Heart left ventricle (tissue), 16 donors: ENCODE results near the gene ROBO1. TPM values are rescaled to one million over a fixed set of nuclear protein-coding genes. Genes with fewer than 3 reads are reported as not detected.
"Not testable (repeated sequence)": the region's sequence is repeated elsewhere in the genome, so short reads cannot be mapped to it uniquely, and the experiment has no call there.

Experiments used
- ATAC-seq, 4 donors: fragments of 200-7000 bp; cut with Tn5 transposase; one replicate each; pipeline ENCODE4 v1.9.1; 2020 to 2022; ENCODE audit warnings: moderate library complexity in 4 of 4, mild to moderate bottlenecking in 3 of 4, moderate number of reproducible peaks in 1 of 4
- DNase-seq, 5 donors: peaks; one replicate each; pipeline ENCODE4 v3.0.0-alpha.2; 2020
- H3K27ac ChIP-seq, 12 donors: fragments of 200-600 bp; sonication (generic) in 4 of 12; one replicate each; pipeline versions ENCODE4 v1.5.0 to v1.8.0; 2016 to 2022; ENCODE audit warnings: mild to moderate bottlenecking in 2 of 12
- H3K27me3 ChIP-seq, 9 donors: fragments of 200-600 bp; sonication (generic) in 2 of 9; one replicate each; pipeline versions ENCODE4 v1.5.1 to v1.8.0; 2016 to 2022; ENCODE audit warnings: mild to moderate bottlenecking in 3 of 9
- H3K36me3 ChIP-seq, 9 donors: fragments of 200-600 bp; sonication (generic) in 2 of 9; one replicate each; pipeline versions ENCODE4 v1.5.0 to v1.8.0; 2018 to 2022; ENCODE audit warnings: mild to moderate bottlenecking in 2 of 9
- H3K4me1 ChIP-seq, 12 donors: fragments of 200-600 bp; sonication (generic) in 4 of 12; one replicate each; pipeline versions ENCODE4 v1.5.0 to v1.8.0; 2016 to 2022; ENCODE audit warnings: mild to moderate bottlenecking in 3 of 12
- H3K4me3 ChIP-seq, 12 donors: fragments of 200-600 bp; sonication (generic) in 4 of 12; one replicate each; pipeline versions ENCODE4 v1.5.0 to v1.8.0; 2017 to 2022; ENCODE audit warnings: mild to moderate bottlenecking in 9 of 12, moderate library complexity in 4 of 12
- H3K9me3 ChIP-seq, 12 donors: fragments of 200-600 bp; sonication (generic) in 4 of 12; one replicate each; pipeline versions ENCODE4 v1.5.0 to v1.8.0; 2016 to 2022; ENCODE audit warnings: mild to moderate bottlenecking in 1 of 12
- POLR2A ChIP-seq, 2 donors: fragments of 450-650 bp; IDR thresholded peaks; one replicate each; pipeline ENCODE4 v1.6.1; 2017; ENCODE audit warnings: antibody characterized with exemption in 2 of 2, mild to moderate bottlenecking in 2 of 2, moderate library complexity in 2 of 2
- WGBS, 4 donors: extraction: QIAGEN DNeasy Blood & Tissue Kit in 2 of 4; methylation state at CpG; one replicate each; pipeline versions ENCODE4 v1.1.5 to v1.1.7; 2013 to 2018; 5-methylcytosine and 5-hydroxymethylcytosine counted together
- intact Hi-C, 10 donors: fragments of 100-400 bp; cut with DNase I; formaldehyde crosslinking; loops; one replicate each; pipeline versions ENCODE4 v1.11.1 to v1.14.2; 2022
- polyA plus RNA-seq, 2 donors: library from polyadenylated mRNA; stranded (reverse); fragments of 200-250 nt; gene quantifications; one replicate each; pipeline ENCODE4 v1.2.3, GENCODE V29; 2013
- total RNA-seq, 9 donors: library from RNA; depleted of rRNA in 2 of 9; stranded (reverse); fragments of >200 nt in 2 of 9; fragmentation: NEBNext Ultra II Directional in 3 of 9; extraction: Animal tissue kit (Norgen Biotek cat#: 25700) in 3 of 9; gene quantifications; one replicate each; pipeline versions ENCODE4 v1.1.0 to v1.2.4, GENCODE V29; 2016 to 2023
- TF ChIP-seq, protein P1 (sequence below), 12 donors: fragments of 200-600 bp; sonication (generic) in 4 of 12; IDR thresholded peaks; one replicate each; pipeline versions ENCODE4 v1.5.0 to v1.8.0; 2018 to 2022; ENCODE audit warnings: antibody characterized with exemption in 12 of 12, mild to moderate bottlenecking in 5 of 12
- donor health status: ischemic (EF 13 %, LVEDD 7.1; RV severe dilation, severe dysfunction).
- donor health status: healthy with polysubstance abuse.
- donor health status: DM: no; HTN: yes; CAD: no.
- donor health status: DM: no; HTN: no; CAD: no.
- donor health status: ischemic (EF 25% LVEDD 6.9; RV normal size, moderate dysfunction).
- donor health status: ischemic (EF 25% LVEDD 5.7; RV mildly dilated, moderate dysfunction).
- donor health status: healthy.
- donor health status: DM: yes; HTN: yes; CAD: no.
- donor health status: ischemic (EF 35%, LVEDD 5.7; RV mildly dilated, moderate dysfunction).
- donor health status: nonischemic (EF 11% LVEDD 7.7; RV severe dilation, severe dysfunction).
- donor health status: DM: yes; HTN: yes; CAD: no.
- donor health status: PGD.
- donor health status: ischemic (EF 29% LVEDD 5.4; RV normal size, mild dysfunction).
- donor health status: nonischemic (EF 23%, LVEDD 6.1; RV moderate dilation, normal function).

ROBO1 gene
- total and polyA plus RNA-seq, 11 donors = 1.4 to 14.8 (median 5.7) TPM

DNA sequence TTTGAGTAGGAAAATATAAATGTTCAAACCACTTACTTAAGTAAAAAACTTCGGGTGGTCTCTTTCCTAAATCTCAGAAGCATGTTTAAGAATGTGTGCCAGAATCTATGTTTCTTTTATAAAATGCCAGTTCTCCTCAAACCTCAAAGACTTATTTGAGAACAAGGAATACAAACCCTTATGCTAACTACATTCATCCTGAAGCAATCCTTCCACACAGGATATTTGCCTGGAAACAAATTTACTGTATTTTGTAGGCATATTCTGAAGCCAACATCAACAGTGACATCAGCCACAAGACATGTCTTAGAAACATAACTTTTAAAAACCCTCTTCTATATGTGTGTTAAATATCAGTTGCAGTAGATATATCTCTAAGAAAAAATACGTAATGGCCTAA lies 1077.0 kb downstream of the ROBO1 start:
- Histone ChIP-seq H3K4me3 (no peak overlapping the region), H3K36me3 (peaks cover 0 to 6% (median 0%) of the 10 kb centered on the region in 9 donors), H3K4me1 (no peaks in the 10 kb centered on the region), H3K9me3 (no peaks in the 10 kb centered on the region), H3K27ac (no peak overlapping the region), H3K27me3 (no peaks in the 10 kb centered on the region)
- DNase-seq (no peak), ATAC-seq (no peak)
- intact Hi-C loops = no loop called here
- TF ChIP-seq, protein P1, sequence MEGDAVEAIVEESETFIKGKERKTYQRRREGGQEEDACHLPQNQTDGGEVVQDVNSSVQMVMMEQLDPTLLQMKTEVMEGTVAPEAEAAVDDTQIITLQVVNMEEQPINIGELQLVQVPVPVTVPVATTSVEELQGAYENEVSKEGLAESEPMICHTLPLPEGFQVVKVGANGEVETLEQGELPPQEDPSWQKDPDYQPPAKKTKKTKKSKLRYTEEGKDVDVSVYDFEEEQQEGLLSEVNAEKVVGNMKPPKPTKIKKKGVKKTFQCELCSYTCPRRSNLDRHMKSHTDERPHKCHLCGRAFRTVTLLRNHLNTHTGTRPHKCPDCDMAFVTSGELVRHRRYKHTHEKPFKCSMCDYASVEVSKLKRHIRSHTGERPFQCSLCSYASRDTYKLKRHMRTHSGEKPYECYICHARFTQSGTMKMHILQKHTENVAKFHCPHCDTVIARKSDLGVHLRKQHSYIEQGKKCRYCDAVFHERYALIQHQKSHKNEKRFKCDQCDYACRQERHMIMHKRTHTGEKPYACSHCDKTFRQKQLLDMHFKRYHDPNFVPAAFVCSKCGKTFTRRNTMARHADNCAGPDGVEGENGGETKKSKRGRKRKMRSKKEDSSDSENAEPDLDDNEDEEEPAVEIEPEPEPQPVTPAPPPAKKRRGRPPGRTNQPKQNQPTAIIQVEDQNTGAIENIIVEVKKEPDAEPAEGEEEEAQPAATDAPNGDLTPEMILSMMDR (IDR thresholded peaks at IDR 0.05) = no peak
- TF ChIP-seq POLR2A (IDR thresholded peaks at IDR 0.05) = no peak
- 22 to 31% (median 29%) methylated on average over 2 of the region's 2 CpGs for WGBS, 4 donors

GRCh38 chr3:78689378-78689777 lies 1078.4 kb downstream of the ROBO1 start:
- no peaks in the 10 kb centered on the region for H3K4me1 ChIP-seq
- 91 to 94% (median 92%) methylated on average over 6 of the region's 6 CpGs for WGBS, 4 donors
- no peak for ATAC-seq

DNA sequence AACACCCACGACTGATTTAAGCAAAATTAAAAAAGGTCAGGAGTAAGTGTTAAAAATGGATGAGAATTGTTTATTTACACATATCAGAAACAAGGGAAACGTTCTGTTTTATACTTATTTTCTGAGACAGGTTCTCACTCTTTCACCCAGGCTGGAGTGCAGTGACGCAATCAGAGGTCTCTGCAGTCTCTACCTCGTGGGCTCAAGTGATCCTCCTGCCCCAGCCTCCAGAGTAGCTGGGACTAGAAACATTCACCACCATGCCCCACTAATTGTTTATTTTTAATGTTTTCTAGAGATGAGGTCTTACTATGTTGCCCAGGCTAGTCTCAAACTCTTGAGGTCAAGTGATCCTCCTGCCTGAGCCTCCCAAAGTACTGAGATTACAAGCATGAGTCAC lies 1080.3 kb downstream of the ROBO1 start:
- Histone ChIP-seq H3K4me3 (no peak overlapping the region), H3K9me3 (peaks cover 0 to 4% (median 0%) of the 10 kb centered on the region in 12 donors), H3K36me3 (peaks cover 0 to 20% (median 0%) of the 10 kb centered on the region in 9 donors), H3K4me1 (no peaks in the 10 kb centered on the region), H3K27ac (no peak overlapping the region), H3K27me3 (no peaks in the 10 kb centered on the region)
- DNase-seq = no peak
- no peak for ATAC-seq
- intact Hi-C loops = no loop called here
- WGBS, 4 donors = 89 to 93% (median 90%) methylated on average over 4 of the region's 4 CpGs
- TF ChIP-seq POLR2A (IDR thresholded peaks at IDR 0.05) = no peak
- TF ChIP-seq, protein P1 (IDR thresholded peaks at IDR 0.05) = no peak

More at GRCh38 chr3:78689378-78689777, 1078.4 kb downstream of the ROBO1 start:
- Histone ChIP-seq H3K4me3 (no peak overlapping the region), H3K27ac (no peak overlapping the region), H3K36me3 (peaks cover 0 to 15% (median 0%) of the 10 kb centered on the region in 9 donors), H3K9me3 (no peaks in the 10 kb centered on the region), H3K27me3 (no peaks in the 10 kb centered on the region)
- TF ChIP-seq, protein P1 (IDR thresholded peaks at IDR 0.05) = no peak
- TF ChIP-seq POLR2A (IDR thresholded peaks at IDR 0.05) = no peak
- intact Hi-C loops = no loop called here
- DNase-seq = no peak

DNA sequence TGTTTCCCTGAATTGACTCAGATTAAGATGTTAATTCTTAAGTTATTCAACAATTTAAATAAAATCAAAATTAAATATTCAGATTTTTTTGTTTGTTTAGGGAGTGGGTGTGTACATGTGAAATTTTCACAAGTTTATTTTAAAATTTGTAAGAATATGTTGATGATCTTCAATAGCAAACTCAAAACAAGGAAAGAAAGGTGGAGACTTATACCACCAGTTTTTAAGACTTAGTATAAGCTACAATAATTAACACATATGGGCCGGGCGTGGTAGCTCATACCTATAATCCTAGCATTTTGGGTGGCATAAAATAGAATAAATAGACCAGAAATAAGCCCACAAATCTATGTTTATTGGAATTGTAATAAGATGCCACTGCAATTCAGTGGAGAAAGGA lies 1084.5 kb downstream of the ROBO1 start:
- Histone ChIP-seq H3K27me3 (no peaks in the 10 kb centered on the region), H3K4me3 (no peak overlapping the region), H3K4me1 (no peaks in the 10 kb centered on the region), H3K9me3 (peaks cover 0 to 4% (median 0%) of the 10 kb centered on the region in 12 donors), H3K27ac (no peak overlapping the region), H3K36me3 (peaks cover 0 to 17% (median 0%) of the 10 kb centered on the region in 9 donors)
- intact Hi-C loops = no loop called here
- no peak for DNase-seq
- WGBS, 4 donors = 93 to 99% (median 96%) methylated on average over 2 of the region's 2 CpGs
- TF ChIP-seq, protein P1 (IDR thresholded peaks at IDR 0.05) = no peak
- no peak for TF ChIP-seq POLR2A (IDR thresholded peaks at IDR 0.05)
- no peak for ATAC-seq

DNA sequence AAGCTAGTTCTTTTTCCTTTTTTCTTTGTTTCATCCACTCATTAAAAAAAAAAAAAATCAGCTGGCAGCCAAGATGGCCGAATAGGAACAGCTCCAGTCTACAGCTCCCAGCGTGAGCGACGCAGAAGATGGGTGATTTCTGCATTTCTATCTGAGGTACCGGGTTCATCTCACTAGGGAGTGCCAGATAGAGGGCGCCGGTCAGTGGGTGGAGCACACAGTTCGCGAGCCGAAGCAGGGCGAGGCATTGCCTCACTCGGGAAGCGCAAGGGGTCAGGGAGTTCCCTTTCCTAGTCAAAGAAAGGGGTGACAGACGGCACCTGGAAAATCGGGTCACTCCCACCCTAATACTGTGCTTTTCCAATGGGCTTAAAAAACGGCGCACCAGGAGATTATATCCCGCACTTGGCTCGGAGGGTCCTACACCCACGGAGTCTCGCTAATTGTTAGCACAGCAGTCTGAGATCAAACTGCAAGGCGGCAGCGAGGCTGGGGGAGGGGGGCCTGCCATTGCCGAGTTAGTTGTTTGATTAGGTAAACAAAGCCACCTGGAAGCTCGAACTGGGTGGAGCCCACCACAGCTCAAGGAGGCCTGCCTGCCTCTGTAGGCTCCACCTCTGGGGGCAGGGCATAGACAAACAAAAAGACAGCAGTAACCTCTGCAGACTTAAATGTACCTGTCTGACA lies 1092.5 kb downstream of the ROBO1 start:
- H3K36me3 ChIP-seq, H3K27ac ChIP-seq, H3K4me3 ChIP-seq, H3K27me3 ChIP-seq, intact Hi-C loops, H3K4me1 ChIP-seq, ATAC-seq, H3K9me3 ChIP-seq: not testable (repeated sequence)
- DNase-seq = peak in 1 of 5 donors; percentile 22
- 96 to 99% (median 97%) methylated on average over 25 of the region's 25 CpGs for WGBS, 4 donors
